K562 (cell line): ENCODE data around the gene CEP85L. TPM values are rescaled to one million over a fixed set of nuclear protein-coding genes. Genes with fewer than 3 reads are reported as not detected.

ENCODE experiments used
- CREBBP ChIP-seq: IDR thresholded peaks from one replicate; pipeline ENCODE4 v1.6.1; 2012; ENCODE audit warnings: low read depth, mild to moderate bottlenecking, control low read depth, inconsistent platforms, low read length
- FOXP1 ChIP-seq: sonication (generic); formaldehyde crosslinking; IDR thresholded peaks from 2 replicates; pipeline ENCODE4 v1.8.0; 2022; ENCODE audit warnings: mild to moderate bottlenecking, missing genetic modification reagents
- GATAD2A ChIP-seq: fragments of 450-650 bp; IDR thresholded peaks from 2 replicates; pipeline ENCODE4 v1.6.1; 2017
- NCOA2 ChIP-seq, 2 experiments: fragments of 450-650 bp; IDR thresholded peaks; 2 replicates each; pipeline ENCODE4 v1.6.1; 2018; ENCODE audit warnings: mild to moderate bottlenecking in 2 of 2, moderate library complexity in 1 of 2; ENCODE audit not compliant: partially characterized antibody in 2 of 2
- NFE2 ChIP-seq: IDR thresholded peaks from 2 replicates; pipeline ENCODE4 v1.6.1; 2014; ENCODE audit warnings: antibody characterized with exemption, low read depth
- NFE2L1 ChIP-seq: fragments of 450-650 bp; IDR thresholded peaks from 2 replicates; pipeline ENCODE4 v1.6.1; 2016; ENCODE audit warnings: missing genetic modification characterization, low read depth, mild to moderate bottlenecking, missing compliant biosample characterization, moderate library complexity, borderline replicate concordance
- NR2C1 ChIP-seq, 2 experiments: fragments of 450-650 bp; IDR thresholded peaks; 2 replicates each; pipeline ENCODE4 v1.6.1; 2017; ENCODE audit warnings: mild to moderate bottlenecking in 2 of 2, antibody characterized with exemption in 1 of 2, inconsistent platforms in 1 of 2, missing compliant biosample characterization in 1 of 2, missing genetic modification characterization in 1 of 2
- NUFIP1 ChIP-seq: fragments of 450-650 bp; IDR thresholded peaks from 2 replicates; pipeline ENCODE4 v1.6.1; 2018; ENCODE audit not compliant: partially characterized antibody
- SMAD1 ChIP-seq: fragments of 150-350 bp; IDR thresholded peaks from 2 replicates; pipeline ENCODE4 v1.6.1; 2014; ENCODE audit warnings: low read length, low read depth; ENCODE audit not compliant: partially characterized antibody
- TBL1XR1 ChIP-seq, 2 experiments: IDR thresholded peaks; 2 replicates each; pipeline ENCODE4 v1.6.1; 2012; ENCODE audit warnings: improper control_type of control experiment in 2 of 2, low read length in 2 of 2, mild to moderate bottlenecking in 1 of 2
- ZKSCAN3 ChIP-seq: fragments of 250-450 bp; sonication (Bioruptor Pico); IDR thresholded peaks from 2 replicates; pipeline ENCODE4 v1.4.0; 2020
- ZNF695 ChIP-seq: fragments of 450-650 bp; formaldehyde crosslinking; IDR thresholded peaks from 2 replicates; pipeline ENCODE4 v1.4.0; 2020; ENCODE audit warnings: mild to moderate bottlenecking, moderate library complexity
- ZNF717 ChIP-seq: fragments of 250-450 bp; sonication (Bioruptor Pico); IDR thresholded peaks from 2 replicates; pipeline ENCODE4 v1.5.0; 2021
- ZNF75A ChIP-seq: fragments of 450-650 bp; formaldehyde crosslinking; IDR thresholded peaks from 2 replicates; pipeline ENCODE4 v1.4.0; 2020; ENCODE audit warnings: mild to moderate bottlenecking
- polyA plus RNA-seq, 8 experiments: library from polyadenylated mRNA; depleted of rRNA in 4 of 8; stranded (reverse) in 5 of 8; unstranded in 3 of 8; fragments of >200 nt; fragmentation: Nextera tagmentation in 2 of 8; fragmentation: Illumina TruSeq in 1 of 8; extraction: Ambion mirVana in 2 of 8; extraction: Trizol in 1 of 8; gene quantifications; 2 replicates each; pipeline versions ENCODE4 v1.2.1 to v1.2.3, GENCODE V29; 2011 to 2014; ENCODE audit warnings: inconsistent platforms in 1 of 8, missing spikeins in 1 of 8
- total RNA-seq, 7 experiments: library from RNA; depleted of rRNA in 6 of 7; stranded (reverse); fragments of >200 nt in 6 of 7; fragmentation: Illumina TruSeq in 2 of 7; extraction: Trizol in 2 of 7; gene quantifications; 2 replicates each; pipeline versions ENCODE4 v1.2.1 to v1.2.3, GENCODE V29; 2011 to 2021; ENCODE audit warnings: low replicate concordance in 1 of 7
- TF ChIP-seq, protein P1 (sequence below): fragments of 450-650 bp; IDR thresholded peaks from 2 replicates; pipeline ENCODE4 v1.6.1; 2016; ENCODE audit warnings: low read depth
- TF ChIP-seq, protein P2 (sequence below): sonication (generic); formaldehyde crosslinking; IDR thresholded peaks from 2 replicates; pipeline ENCODE4 v1.8.1; 2023; ENCODE audit warnings: mild to moderate bottlenecking, missing genetic modification reagents
- TF ChIP-seq, protein P3 (sequence below), 2 experiments: fragments of 450-650 bp; IDR thresholded peaks; 2 replicates each; pipeline ENCODE4 v1.6.1; 2016

Gene CEP85L
- total and polyA plus RNA-seq, 9 of the 15 experiments (the other 6 are each of a cell fraction or from before 2014, with no cell fraction given) = 4.5 to 15.8 (median 8.3) TPM

DNA sequence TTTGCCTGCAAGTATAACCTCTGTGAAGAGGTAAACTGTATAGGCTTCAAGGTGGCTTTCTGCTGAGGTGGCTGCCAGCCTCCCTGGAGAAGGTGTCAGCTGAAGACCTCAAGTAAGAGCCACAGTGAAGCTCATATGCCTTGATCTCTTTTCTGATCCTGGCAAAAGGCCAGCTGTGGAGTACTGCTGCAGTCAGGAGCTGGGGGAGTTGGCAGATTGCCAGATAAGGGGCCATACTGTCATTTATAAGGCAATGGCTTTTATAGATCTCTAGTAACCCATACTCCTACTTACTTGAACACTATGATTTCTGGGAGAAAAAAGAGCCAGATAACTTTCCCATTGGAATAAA lies 8.8 kb upstream of the CEP85L start (continued):
- TF ChIP-seq, protein P1, sequence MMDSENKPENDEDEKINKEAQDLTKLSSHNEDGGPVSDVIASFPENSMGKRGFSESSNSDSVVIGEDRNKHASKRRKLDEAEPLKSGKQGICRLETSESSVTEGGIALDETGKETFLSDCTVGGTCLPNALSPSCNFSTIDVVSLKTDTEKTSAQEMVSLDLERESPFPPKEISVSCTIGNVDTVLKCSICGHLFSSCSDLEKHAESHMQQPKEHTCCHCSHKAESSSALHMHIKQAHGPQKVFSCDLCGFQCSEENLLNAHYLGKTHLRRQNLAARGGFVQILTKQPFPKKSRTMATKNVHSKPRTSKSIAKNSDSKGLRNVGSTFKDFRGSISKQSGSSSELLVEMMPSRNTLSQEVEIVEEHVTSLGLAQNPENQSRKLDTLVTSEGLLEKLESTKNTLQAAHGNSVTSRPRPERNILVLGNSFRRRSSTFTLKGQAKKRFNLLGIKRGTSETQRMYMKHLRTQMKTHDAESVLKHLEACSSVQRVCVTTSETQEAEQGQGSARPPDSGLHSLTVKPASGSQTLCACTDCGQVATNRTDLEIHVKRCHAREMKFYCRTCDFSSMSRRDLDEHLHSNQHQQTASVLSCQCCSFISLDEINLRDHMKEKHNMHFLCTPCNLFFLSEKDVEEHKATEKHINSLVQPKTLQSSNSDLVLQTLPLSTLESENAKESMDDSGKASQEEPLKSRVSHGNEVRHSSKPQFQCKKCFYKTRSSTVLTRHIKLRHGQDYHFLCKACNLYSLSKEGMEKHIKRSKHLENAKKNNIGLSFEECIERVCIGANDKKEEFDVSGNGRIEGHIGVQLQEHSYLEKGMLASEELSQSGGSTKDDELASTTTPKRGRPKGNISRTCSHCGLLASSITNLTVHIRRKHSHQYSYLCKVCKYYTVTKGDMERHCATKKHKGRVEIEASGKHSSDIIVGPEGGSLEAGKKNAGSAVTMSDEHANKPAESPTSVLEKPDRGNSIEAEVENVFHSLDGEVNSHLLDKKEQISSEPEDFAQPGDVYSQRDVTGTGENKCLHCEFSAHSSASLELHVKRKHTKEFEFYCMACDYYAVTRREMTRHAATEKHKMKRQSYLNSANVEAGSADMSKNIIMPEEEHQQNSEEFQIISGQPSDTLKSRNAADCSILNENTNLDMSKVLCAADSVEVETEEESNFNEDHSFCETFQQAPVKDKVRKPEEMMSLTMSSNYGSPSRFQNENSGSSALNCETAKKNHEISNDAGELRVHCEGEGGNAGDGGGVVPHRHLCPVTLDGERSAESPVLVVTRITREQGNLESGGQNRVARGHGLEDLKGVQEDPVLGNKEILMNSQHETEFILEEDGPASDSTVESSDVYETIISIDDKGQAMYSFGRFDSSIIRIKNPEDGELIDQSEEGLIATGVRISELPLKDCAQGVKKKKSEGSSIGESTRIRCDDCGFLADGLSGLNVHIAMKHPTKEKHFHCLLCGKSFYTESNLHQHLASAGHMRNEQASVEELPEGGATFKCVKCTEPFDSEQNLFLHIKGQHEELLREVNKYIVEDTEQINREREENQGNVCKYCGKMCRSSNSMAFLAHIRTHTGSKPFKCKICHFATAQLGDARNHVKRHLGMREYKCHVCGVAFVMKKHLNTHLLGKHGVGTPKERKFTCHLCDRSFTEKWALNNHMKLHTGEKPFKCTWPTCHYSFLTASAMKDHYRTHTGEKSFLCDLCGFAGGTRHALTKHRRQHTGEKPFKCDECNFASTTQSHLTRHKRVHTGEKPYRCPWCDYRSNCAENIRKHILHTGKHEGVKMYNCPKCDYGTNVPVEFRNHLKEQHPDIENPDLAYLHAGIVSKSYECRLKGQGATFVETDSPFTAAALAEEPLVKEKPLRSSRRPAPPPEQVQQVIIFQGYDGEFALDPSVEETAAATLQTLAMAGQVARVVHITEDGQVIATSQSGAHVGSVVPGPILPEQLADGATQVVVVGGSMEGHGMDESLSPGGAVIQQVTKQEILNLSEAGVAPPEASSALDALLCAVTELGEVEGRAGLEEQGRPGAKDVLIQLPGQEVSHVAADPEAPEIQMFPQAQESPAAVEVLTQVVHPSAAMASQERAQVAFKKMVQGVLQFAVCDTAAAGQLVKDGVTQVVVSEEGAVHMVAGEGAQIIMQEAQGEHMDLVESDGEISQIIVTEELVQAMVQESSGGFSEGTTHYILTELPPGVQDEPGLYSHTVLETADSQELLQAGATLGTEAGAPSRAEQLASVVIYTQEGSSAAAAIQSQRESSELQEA = no peak
- no peak for TF ChIP-seq NFE2L1 (tag)
- TF ChIP-seq ZNF75A (CRISPR knock-in tag) = no peak
- TF ChIP-seq NFE2 = no peak
- no peak for TF ChIP-seq ZNF695 (CRISPR knock-in tag)
- TF ChIP-seq TBL1XR1 (IDR thresholded peaks at IDR 0.05; ENCODE audit: low read length in 2 of 2) = 0 out of 4 replicates have a peak, but pooled peaks of 1 of the 2 experiments have one; percentile 14
- no peak for TF ChIP-seq FOXP1 (CRISPR knock-in tag)
- TF ChIP-seq SMAD1 = peak; percentile 100
- no peak for TF ChIP-seq CREBBP
- no peak for TF ChIP-seq GATAD2A
- TF ChIP-seq, protein P2, sequence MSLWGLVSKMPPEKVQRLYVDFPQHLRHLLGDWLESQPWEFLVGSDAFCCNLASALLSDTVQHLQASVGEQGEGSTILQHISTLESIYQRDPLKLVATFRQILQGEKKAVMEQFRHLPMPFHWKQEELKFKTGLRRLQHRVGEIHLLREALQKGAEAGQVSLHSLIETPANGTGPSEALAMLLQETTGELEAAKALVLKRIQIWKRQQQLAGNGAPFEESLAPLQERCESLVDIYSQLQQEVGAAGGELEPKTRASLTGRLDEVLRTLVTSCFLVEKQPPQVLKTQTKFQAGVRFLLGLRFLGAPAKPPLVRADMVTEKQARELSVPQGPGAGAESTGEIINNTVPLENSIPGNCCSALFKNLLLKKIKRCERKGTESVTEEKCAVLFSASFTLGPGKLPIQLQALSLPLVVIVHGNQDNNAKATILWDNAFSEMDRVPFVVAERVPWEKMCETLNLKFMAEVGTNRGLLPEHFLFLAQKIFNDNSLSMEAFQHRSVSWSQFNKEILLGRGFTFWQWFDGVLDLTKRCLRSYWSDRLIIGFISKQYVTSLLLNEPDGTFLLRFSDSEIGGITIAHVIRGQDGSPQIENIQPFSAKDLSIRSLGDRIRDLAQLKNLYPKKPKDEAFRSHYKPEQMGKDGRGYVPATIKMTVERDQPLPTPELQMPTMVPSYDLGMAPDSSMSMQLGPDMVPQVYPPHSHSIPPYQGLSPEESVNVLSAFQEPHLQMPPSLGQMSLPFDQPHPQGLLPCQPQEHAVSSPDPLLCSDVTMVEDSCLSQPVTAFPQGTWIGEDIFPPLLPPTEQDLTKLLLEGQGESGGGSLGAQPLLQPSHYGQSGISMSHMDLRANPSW (CRISPR knock-in tag) = no peak
- no peak for TF ChIP-seq NR2C1 (IDR thresholded peaks at IDR 0.05)
- no peak for TF ChIP-seq NR2C1 (tag; IDR thresholded peaks at IDR 0.05)
- no peak for TF ChIP-seq NUFIP1
- peak in 1 of 2 experiments; percentile 83 for TF ChIP-seq NCOA2 (IDR thresholded peaks at IDR 0.05; ENCODE audit: partially characterized antibody in 2 of 2)
- TF ChIP-seq, protein P3, sequence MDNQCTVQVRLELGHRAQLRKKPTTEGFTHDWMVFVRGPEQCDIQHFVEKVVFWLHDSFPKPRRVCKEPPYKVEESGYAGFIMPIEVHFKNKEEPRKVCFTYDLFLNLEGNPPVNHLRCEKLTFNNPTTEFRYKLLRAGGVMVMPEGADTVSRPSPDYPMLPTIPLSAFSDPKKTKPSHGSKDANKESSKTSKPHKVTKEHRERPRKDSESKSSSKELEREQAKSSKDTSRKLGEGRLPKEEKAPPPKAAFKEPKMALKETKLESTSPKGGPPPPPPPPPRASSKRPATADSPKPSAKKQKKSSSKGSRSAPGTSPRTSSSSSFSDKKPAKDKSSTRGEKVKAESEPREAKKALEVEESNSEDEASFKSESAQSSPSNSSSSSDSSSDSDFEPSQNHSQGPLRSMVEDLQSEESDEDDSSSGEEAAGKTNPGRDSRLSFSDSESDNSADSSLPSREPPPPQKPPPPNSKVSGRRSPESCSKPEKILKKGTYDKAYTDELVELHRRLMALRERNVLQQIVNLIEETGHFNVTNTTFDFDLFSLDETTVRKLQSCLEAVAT (IDR thresholded peaks at IDR 0.05) = no peak
- TF ChIP-seq ZKSCAN3 (CRISPR knock-in tag) = no peak
- no peak for TF ChIP-seq ZNF717 (CRISPR knock-in tag)
